ENCODE results near the gene GOLGA3.

The GOLGA3 gene

GRCh38 chr12:132719141-132719953 is 109.3 kb downstream of the GOLGA3 start:
- no peak for DNase-seq
